K562 (cell line): ENCODE data around the gene ABCB6. TPM values are rescaled to one million over a fixed set of nuclear protein-coding genes. Genes with fewer than 3 reads are reported as not detected.

Source experiments
- ATAC-seq: fragments of 200-7000 bp; cut with Tn5 transposase; 3 replicates; pipeline ENCODE4 v1.9.1; 2020; ENCODE audit warnings: moderate library complexity
- BruUV-seq: library from RNA; stranded (reverse); fragments of 400-500 nt; replicated peaks from 2 replicates; lab custom pipeline; 2021; lab: Mats Ljungman, UMichigan
- CTCF ChIA-PET: fragments of 300-600 bp; formaldehyde crosslinking; extraction: SDS; loops from one replicate; lab custom pipeline; 2021; ENCODE audit warnings: low intra/inter-chr PET ratio; lab: Yijun Ruan, JAX
- POLR2A ChIA-PET: fragments of 300-600, 350-650 bp; sonication (Branson Sonifier 250); formaldehyde crosslinking; extraction: SDS; loops from one replicate; lab custom pipeline; 2021; ENCODE audit warnings: antibody characterized with exemption, inconsistent platforms; lab: Yijun Ruan, JAX
- DNase-seq, 4 experiments: peaks; one replicate each; pipeline versions ENCODE4 v3.0.0 to v3.0.0-alpha.2; 2011 to 2018; ENCODE audit warnings: low spot score in 3 of 4, mixed read lengths in 3 of 4; ENCODE audit errors: extremely low read depth in 1 of 4
- FAIRE-seq: peaks from 2 replicates; lab custom pipeline; 2011; peaks lifted over from hg19 to GRCh38; lab: Jason Lieb, UNC
- H2AFZ ChIP-seq: 2 replicates; pipeline ENCODE4 v1.6.0; 2011; ENCODE audit warnings: low read depth, low read length, control low read depth, inconsistent platforms
- H3K27ac ChIP-seq: fragments of 200-600 bp; 3 replicates; pipeline ENCODE4 v1.8.0; 2011; ENCODE audit warnings: low read depth, mild to moderate bottlenecking, control low read depth, inconsistent platforms, low read length, moderate library complexity, mixed read lengths; ENCODE audit errors: extremely low read depth
- H3K27me3 ChIP-seq, 2 experiments: fragments of 300-600 bp in 1 of 2; 2 replicates in 1 of 2; 3 replicates in 1 of 2; pipeline versions ENCODE4 v1.6.0 to v1.8.0; 2011; ENCODE audit warnings: inconsistent platforms in 2 of 2, low read length in 2 of 2, mild to moderate bottlenecking in 1 of 2, mixed read lengths in 1 of 2, moderate library complexity in 1 of 2; ENCODE audit not compliant: control insufficient read depth in 2 of 2, insufficient read depth in 2 of 2
- H3K36me3 ChIP-seq: fragments of 300-600 bp; 3 replicates; pipeline ENCODE4 v1.8.0; 2011; ENCODE audit warnings: mild to moderate bottlenecking, low read length, inconsistent platforms; ENCODE audit not compliant: control insufficient read depth, insufficient read depth
- H3K4me1 ChIP-seq, 2 experiments: fragments of 200-600 bp in 1 of 2; replicated peaks in 1 of 2; 2 replicates in 1 of 2; 3 replicates in 1 of 2; pipeline versions ENCODE4 v1.5.1 to v1.8.0; 2011; ENCODE audit warnings: inconsistent platforms in 2 of 2, low read length in 2 of 2, mild to moderate bottlenecking in 1 of 2, mixed read lengths in 1 of 2, moderate library complexity in 1 of 2; ENCODE audit not compliant: control insufficient read depth in 2 of 2, insufficient read depth in 2 of 2
- H3K4me2 ChIP-seq: 2 replicates; pipeline ENCODE4 v1.6.1; 2011; ENCODE audit warnings: low read length, control low read depth, inconsistent platforms, mixed read lengths; ENCODE audit not compliant: insufficient read depth
- H3K4me3 ChIP-seq: fragments of 200-600 bp; sonication (generic), shearing (Covaris generic); 2 replicates; pipeline ENCODE4 v1.5.1; 2016; ENCODE audit warnings: control low read depth, inconsistent platforms
- H3K79me2 ChIP-seq: fragments of 200-600 bp; 3 replicates; pipeline ENCODE4 v1.8.0; 2011; ENCODE audit warnings: low read length, inconsistent platforms; ENCODE audit not compliant: control insufficient read depth, insufficient read depth
- H3K9ac ChIP-seq, 2 experiments: 2 replicates each; pipeline versions ENCODE4 v1.6.0 to v1.6.1; 2011; ENCODE audit warnings: low read depth in 2 of 2, low read length in 2 of 2, control low read depth in 1 of 2, inconsistent platforms in 1 of 2, mild to moderate bottlenecking in 1 of 2, mixed read lengths in 1 of 2; ENCODE audit not compliant: insufficient read depth in 1 of 2
- H3K9me1 ChIP-seq: one replicate; pipeline ENCODE4 v1.6.0; 2011; ENCODE audit warnings: inconsistent platforms, mild to moderate bottlenecking, low read length, moderate library complexity; ENCODE audit not compliant: control insufficient read depth, insufficient read depth
- H3K9me3 ChIP-seq: replicated peaks from 2 replicates; pipeline ENCODE4 v1.5.1; 2011; ENCODE audit warnings: low read depth, low read length, inconsistent platforms; ENCODE audit not compliant: control insufficient read depth, insufficient read depth
- H4K20me1 ChIP-seq: replicated peaks from 2 replicates; pipeline ENCODE4 v1.6.1; 2011; ENCODE audit warnings: low read length, inconsistent platforms, mixed read lengths; ENCODE audit not compliant: control insufficient read depth, insufficient read depth
- ATF7 ChIP-seq: fragments of 450-650 bp; IDR thresholded peaks from 2 replicates; pipeline ENCODE4 v1.7.1; 2014; ENCODE audit warnings: mild to moderate bottlenecking, moderate library complexity
- CHCHD3 ChIP-seq: fragments of 250-450 bp; sonication (Bioruptor Pico); IDR thresholded peaks from 2 replicates; pipeline ENCODE4 v2.1.2; 2022; ENCODE audit warnings: mild to moderate bottlenecking
- E2F3 ChIP-seq: fragments of 250-450 bp; sonication (Bioruptor Pico); IDR thresholded peaks from 2 replicates; pipeline ENCODE4 v1.4.0; 2020; ENCODE audit warnings: mild to moderate bottlenecking
- FOS ChIP-seq: IDR thresholded peaks from 3 replicates; pipeline ENCODE4 v1.6.1; 2011; ENCODE audit not compliant: insufficient read length; ENCODE audit errors: extremely low read depth
- PCBP2 ChIP-seq: fragments of 200-400 bp; formaldehyde crosslinking; IDR thresholded peaks from 2 replicates; pipeline ENCODE4 v1.6.1; 2018; ENCODE audit warnings: low read length, low read depth, mild to moderate bottlenecking, moderate library complexity; ENCODE audit not compliant: poor library complexity, severe bottlenecking
- PHF21A ChIP-seq: fragments of 450-650 bp; IDR thresholded peaks from 2 replicates; pipeline ENCODE4 v1.6.1; 2017; ENCODE audit warnings: low read depth, borderline replicate concordance
- POLR3G ChIP-seq: IDR thresholded peaks from 2 replicates; pipeline ENCODE4 v1.6.1; 2011; ENCODE audit not compliant: insufficient read length, insufficient replicate concordance; ENCODE audit errors: extremely low read depth
- TFAM ChIP-seq: fragments of 250-450 bp; sonication (Bioruptor Pico); conservative IDR thresholded peaks from 2 replicates; pipeline ENCODE4 v1.5.0; 2021; ENCODE audit warnings: mild to moderate bottlenecking, moderate library complexity
- ZFX ChIP-seq: sonication (generic); formaldehyde crosslinking; IDR thresholded peaks from 2 replicates; pipeline ENCODE4 v1.8.0; 2022; ENCODE audit warnings: mild to moderate bottlenecking, missing genetic modification reagents, moderate library complexity
- ZNF121 ChIP-seq: sonication (generic); formaldehyde crosslinking; conservative IDR thresholded peaks from 2 replicates; pipeline ENCODE4 v1.8.0; 2022; ENCODE audit warnings: missing genetic modification reagents
- ZNF589 ChIP-seq: fragments of 200-800 bp; sonication (Bioruptor generic); IDR thresholded peaks from 2 replicates; pipeline ENCODE4 v1.6.1; 2016; ENCODE audit warnings: low read depth, missing genetic modification characterization, missing compliant biosample characterization
- ZNF75A ChIP-seq: fragments of 450-650 bp; formaldehyde crosslinking; IDR thresholded peaks from 2 replicates; pipeline ENCODE4 v1.4.0; 2020; ENCODE audit warnings: mild to moderate bottlenecking
- ZSCAN32 ChIP-seq: fragments of 450-650 bp; formaldehyde crosslinking; IDR thresholded peaks from 2 replicates; pipeline ENCODE4 v1.4.0; 2020; ENCODE audit warnings: mild to moderate bottlenecking, moderate library complexity
- WGBS: fragments of 100-300 bp; shearing (Covaris generic); methylation state at CpG from one replicate; pipeline ENCODE4 v1.1.6; 2016; ENCODE audit warnings: low coverage, mixed read lengths; ENCODE audit not compliant: insufficient coverage; ENCODE audit errors: missing lambda C conversion rate; 5-methylcytosine and 5-hydroxymethylcytosine counted together
- in situ Hi-C: fragments of 300-500 bp; cut with MboI; formaldehyde crosslinking; loops from 4 replicates; pipeline ENCODE4 v1.15.0; 2018; ENCODE audit warnings: inconsistent platforms, mixed read lengths
- intact Hi-C: fragments of 100-400 bp; cut with micrococcal nuclease; formaldehyde crosslinking; loops from 2 replicates; pipeline ENCODE4 v1.14.2; 2022
- polyA plus RNA-seq, 8 experiments: library from polyadenylated mRNA; depleted of rRNA in 4 of 8; stranded (reverse) in 5 of 8; unstranded in 3 of 8; fragments of >200 nt; fragmentation: Nextera tagmentation in 2 of 8; fragmentation: Illumina TruSeq in 1 of 8; extraction: Ambion mirVana in 2 of 8; extraction: Trizol in 1 of 8; gene quantifications; 2 replicates each; pipeline versions ENCODE4 v1.2.1 to v1.2.3, GENCODE V29; 2011 to 2014; ENCODE audit warnings: inconsistent platforms in 1 of 8, missing spikeins in 1 of 8
- total RNA-seq, 7 experiments: library from RNA; depleted of rRNA in 6 of 7; stranded (reverse); fragments of >200 nt in 6 of 7; fragmentation: Illumina TruSeq in 2 of 7; extraction: Trizol in 2 of 7; gene quantifications; 2 replicates each; pipeline versions ENCODE4 v1.2.1 to v1.2.3, GENCODE V29; 2011 to 2021; ENCODE audit warnings: low replicate concordance in 1 of 7
- TF ChIP-seq, protein P1 (sequence below): IDR thresholded peaks from 2 replicates; pipeline ENCODE4 v1.6.1; 2014; ENCODE audit warnings: antibody characterized with exemption
- TF ChIP-seq, protein P2 (sequence below): fragments of 450-650 bp; IDR thresholded peaks from one replicate; pipeline ENCODE4 v1.6.1; 2018; ENCODE audit warnings: mild to moderate bottlenecking, moderate library complexity; ENCODE audit not compliant: partially characterized antibody

The ABCB6 gene
- total and polyA plus RNA-seq, 9 of the 15 experiments (the other 6 are each of a cell fraction or from before 2014, with no cell fraction given), result 3.7 to 29.8 (median 16.8) TPM

GRCh38 chr2:219198974-219199373, 19.8 kb downstream of the ABCB6 start (continued):
- no peak for TF ChIP-seq ZNF121 (CRISPR knock-in tag)

DNA sequence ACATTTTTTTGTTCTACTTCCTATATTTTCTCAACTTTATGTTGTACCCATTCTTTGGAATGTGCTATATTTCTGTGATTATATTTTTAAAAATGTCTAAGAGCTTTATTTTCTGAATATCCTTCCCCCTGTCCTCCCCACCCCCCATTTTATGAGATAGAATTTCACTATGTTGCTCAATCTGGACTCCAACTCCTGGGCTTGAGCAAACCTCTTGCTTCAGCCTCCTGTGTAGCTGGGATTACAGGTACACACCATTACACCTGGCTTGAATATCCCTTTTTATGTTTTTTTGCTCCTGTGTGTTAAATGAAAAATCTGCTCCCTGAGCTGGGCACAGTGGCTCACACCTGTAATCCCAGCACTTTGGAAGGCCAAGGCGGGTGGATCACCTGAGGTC, 21.4 kb downstream of the ABCB6 start:
- Histone ChIP-seq H3K4me1 (no peaks in the 10 kb centered on the region), H3K9ac (no peak overlapping the region), H3K79me2 (no peaks in the 10 kb centered on the region), H3K4me3 (no peak overlapping the region), H3K9me3 (no peaks in the 10 kb centered on the region), H3K4me2 (no peak overlapping the region), H3K27ac (no peak overlapping the region), H3K27me3 (no peaks in the 10 kb centered on the region), H3K36me3 (no peaks in the 10 kb centered on the region), H4K20me1 (no peaks in the 10 kb centered on the region), H2AFZ (no peak overlapping the region), H3K9me1 (no peaks in the 10 kb centered on the region)
- WGBS, result 60% methylated on average over 1 of the region's 1 CpG
- DNase-seq (no peak), FAIRE-seq (no peak), ATAC-seq (no peak)
- POLR2A ChIA-PET, result interaction anchor here (1.0 to 1.5 kb wide), 2 partner anchors 9 to 12 kb away, joined by 3 to 6 read pairs; partner anchors contain the start of gene ZFAND2B
- intact Hi-C loops (no loop called here), in situ Hi-C loops (no loop called here)
- CTCF ChIA-PET, result no interaction called here
- BruUV-seq, result no TSS peak
- TF ChIP-seq ATF7 (no peak), E2F3 (CRISPR knock-in tag) (no peak), ZNF75A (CRISPR knock-in tag) (no peak), TFAM (CRISPR knock-in tag) (no peak), FOS (no peak), POLR3G (no peak), ZNF121 (CRISPR knock-in tag) (no peak), PCBP2 (no peak), CHCHD3 (no peak), PHF21A (no peak), ZFX (no peak), ZNF589 (CRISPR knock-in tag) (no peak), ZSCAN32 (CRISPR knock-in tag) (no peak)
- TF ChIP-seq, protein P1, sequence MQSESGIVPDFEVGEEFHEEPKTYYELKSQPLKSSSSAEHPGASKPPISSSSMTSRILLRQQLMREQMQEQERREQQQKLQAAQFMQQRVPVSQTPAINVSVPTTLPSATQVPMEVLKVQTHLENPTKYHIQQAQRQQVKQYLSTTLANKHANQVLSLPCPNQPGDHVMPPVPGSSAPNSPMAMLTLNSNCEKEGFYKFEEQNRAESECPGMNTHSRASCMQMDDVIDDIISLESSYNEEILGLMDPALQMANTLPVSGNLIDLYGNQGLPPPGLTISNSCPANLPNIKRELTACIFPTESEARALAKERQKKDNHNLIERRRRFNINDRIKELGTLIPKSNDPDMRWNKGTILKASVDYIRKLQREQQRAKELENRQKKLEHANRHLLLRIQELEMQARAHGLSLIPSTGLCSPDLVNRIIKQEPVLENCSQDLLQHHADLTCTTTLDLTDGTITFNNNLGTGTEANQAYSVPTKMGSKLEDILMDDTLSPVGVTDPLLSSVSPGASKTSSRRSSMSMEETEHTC, result no peak
- TF ChIP-seq, protein P2, sequence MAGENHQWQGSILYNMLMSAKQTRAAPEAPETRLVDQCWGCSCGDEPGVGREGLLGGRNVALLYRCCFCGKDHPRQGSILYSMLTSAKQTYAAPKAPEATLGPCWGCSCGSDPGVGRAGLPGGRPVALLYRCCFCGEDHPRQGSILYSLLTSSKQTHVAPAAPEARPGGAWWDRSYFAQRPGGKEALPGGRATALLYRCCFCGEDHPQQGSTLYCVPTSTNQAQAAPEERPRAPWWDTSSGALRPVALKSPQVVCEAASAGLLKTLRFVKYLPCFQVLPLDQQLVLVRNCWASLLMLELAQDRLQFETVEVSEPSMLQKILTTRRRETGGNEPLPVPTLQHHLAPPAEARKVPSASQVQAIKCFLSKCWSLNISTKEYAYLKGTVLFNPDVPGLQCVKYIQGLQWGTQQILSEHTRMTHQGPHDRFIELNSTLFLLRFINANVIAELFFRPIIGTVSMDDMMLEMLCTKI, result no peak
- TF ChIP-seq, all 486 proteins: peak for 0
